Brain pericyte (primary cell): ENCODE measurements around the gene LRRFIP1.

Experiments used
- DNase-seq: peaks from one replicate; pipeline ENCODE4 v3.0.0-alpha.2; 2012; ENCODE audit warnings: low read depth, low spot score

The LRRFIP1 gene

GRCh38 chr2:237702441-237703391, 75.3 kb downstream of the LRRFIP1 start:
- DNase-seq: no peak

- DNase-seq: no peak
These were observed 77.4 kb downstream of the LRRFIP1 start for GRCh38 chr2:237704501-237705434.

GRCh38 chr2:237706257-237706656, 78.9 kb downstream of the LRRFIP1 start:
- DNase-seq: no peak

- DNase-seq: no peak
These were observed 80.6 kb downstream of the LRRFIP1 start for GRCh38 chr2:237708065-237708398.

GRCh38 chr2:237708491-237708890, 81.1 kb downstream of the LRRFIP1 start:
- DNase-seq: no peak

- DNase-seq: no peak
These were observed 81.6 kb downstream of the LRRFIP1 start for GRCh38 chr2:237708961-237709360.

GRCh38 chr2:237711458-237712150, 84.2 kb downstream of the LRRFIP1 start:
- no peak for DNase-seq

- DNase-seq: no peak
These were observed 85.3 kb downstream of the LRRFIP1 start for GRCh38 chr2:237712477-237713377.

GRCh38 chr2:237714690-237715458, 87.5 kb downstream of the LRRFIP1 start:
- no peak for DNase-seq

- DNase-seq: no peak
These were observed 88.1 kb downstream of the LRRFIP1 start for GRCh38 chr2:237715459-237715947.

- DNase-seq: no peak
These were observed 88.6 kb downstream of the LRRFIP1 start for GRCh38 chr2:237716011-237716410.

- no peak for DNase-seq
These were observed 90.2 kb downstream of the LRRFIP1 start for GRCh38 chr2:237717366-237718276.

GRCh38 chr2:237718277-237718634, 90.9 kb downstream of the LRRFIP1 start:
- DNase-seq: no peak

- no peak for DNase-seq
These were observed 93.1 kb downstream of the LRRFIP1 start for GRCh38 chr2:237720444-237720843.

- DNase-seq: no peak
These were observed 93.6 kb downstream of the LRRFIP1 start for GRCh38 chr2:237720957-237721356.

GRCh38 chr2:237721458-237721857, 94.1 kb downstream of the LRRFIP1 start:
- DNase-seq: no peak

- DNase-seq: no peak
These were observed 95.2 kb downstream of the LRRFIP1 start for GRCh38 chr2:237722616-237723015.

- DNase-seq: no peak
These were observed 95.6 kb downstream of the LRRFIP1 start for GRCh38 chr2:237723023-237723422.

GRCh38 chr2:237723602-237724001, 96.2 kb downstream of the LRRFIP1 start:
- no peak for DNase-seq
